GM21717 (cell line): Measurements from ENCODE around the gene DNMT3L.

Experiments used
- ATAC-seq: cut with Tn5 transposase; IDR thresholded peaks from one replicate; pipeline ENCODE4 v1.9.1; 2021; ENCODE audit warnings: mild to moderate bottlenecking, moderate library complexity; ENCODE audit not compliant: unreplicated experiment

The DNMT3L gene

GRCh38 chr21:44279354-44280260, 17.9 kb upstream of the DNMT3L start:
- ATAC-seq = no peak

DNA sequence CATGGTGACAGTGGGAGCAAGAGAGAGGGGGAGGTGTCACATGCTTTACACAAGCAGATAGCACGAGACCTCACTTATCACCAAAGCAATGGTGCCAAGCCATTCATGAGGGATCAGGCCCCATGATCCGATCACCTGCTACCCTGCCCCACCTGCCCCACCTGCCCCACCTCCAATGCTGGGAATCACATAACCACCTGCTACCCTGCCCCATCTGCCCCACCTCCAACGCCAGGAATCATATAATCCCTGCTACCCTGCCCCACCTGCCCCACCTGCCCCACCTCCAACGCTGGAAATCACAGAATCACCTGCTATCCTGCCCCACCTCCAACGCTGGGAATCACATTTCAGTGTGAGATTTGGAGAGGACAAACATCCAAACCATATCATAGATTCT, 13.3 kb upstream of the DNMT3L start:
- ATAC-seq = no peak

DNA sequence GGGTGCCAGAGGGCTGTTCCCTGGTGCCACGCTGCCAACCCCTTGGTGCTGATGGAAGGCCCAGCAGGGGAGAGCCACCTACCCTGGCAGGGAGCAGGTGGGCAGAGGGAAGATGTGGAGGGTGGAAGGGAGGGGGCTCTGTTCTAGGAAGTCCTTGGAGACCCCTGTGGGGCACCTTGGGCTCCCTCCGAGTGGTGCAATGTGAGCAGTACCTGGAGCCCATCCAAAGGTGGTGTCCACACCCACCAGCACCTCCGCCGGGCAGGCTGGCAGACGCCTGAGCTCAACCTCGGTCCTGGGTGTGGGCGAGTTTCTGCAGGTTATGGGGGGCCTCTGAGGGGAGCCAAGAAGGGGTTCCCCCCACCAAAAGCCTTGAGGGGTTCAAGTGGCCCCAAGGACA, 11.3 kb upstream of the DNMT3L start:
- ATAC-seq = no peak

GRCh38 chr21:44272284-44272858, 10.7 kb upstream of the DNMT3L start:
- no peak for ATAC-seq

- no peak for ATAC-seq
Observed at GRCh38 chr21:44271558-44272283, 10.0 kb upstream of the DNMT3L start.

DNA sequence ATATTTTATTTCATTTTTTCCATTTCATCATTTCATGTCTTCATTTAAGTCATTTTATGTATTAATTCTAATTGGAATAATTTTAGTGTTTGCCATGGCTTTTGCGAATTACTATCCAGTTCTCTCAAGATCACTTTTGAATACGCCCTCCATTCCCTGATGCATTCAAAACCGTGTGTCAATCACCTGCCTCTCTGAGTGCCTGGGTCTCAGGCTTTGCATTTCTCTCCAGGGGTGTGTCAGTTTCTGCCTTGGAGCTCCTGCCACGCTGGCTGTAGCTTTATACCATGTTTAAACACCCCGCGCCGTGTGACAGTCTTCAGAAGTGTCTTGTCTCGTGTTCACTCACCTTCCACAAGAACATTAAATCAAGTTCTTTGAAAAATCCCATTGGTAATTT, 7.4 kb upstream of the DNMT3L start:
- no peak for ATAC-seq

DNA sequence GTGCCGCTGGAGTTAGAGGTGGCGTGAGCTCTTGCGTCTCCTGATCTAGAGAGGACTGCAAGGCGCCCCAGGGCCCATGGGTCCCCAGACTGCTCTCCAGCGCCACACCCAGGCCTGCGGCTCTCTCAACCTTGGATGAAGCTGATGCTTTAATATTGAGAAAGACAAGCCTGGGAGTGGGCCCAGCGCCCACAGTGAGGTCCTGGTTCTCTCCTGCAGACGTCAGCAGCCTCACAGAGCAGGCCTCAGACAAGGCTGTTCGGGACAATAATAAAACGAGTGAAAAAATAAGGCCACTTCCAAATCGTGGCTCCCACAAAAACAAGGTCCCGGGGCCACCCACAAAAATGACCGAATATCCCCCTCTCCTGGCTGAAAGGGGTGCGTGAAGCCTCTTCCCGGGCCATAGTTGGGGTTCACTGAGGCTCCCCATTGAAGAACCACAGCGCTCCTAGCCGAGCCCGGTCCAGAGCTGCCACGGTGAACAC, 6.0 kb upstream of the DNMT3L start:
- ATAC-seq = no peak

DNA sequence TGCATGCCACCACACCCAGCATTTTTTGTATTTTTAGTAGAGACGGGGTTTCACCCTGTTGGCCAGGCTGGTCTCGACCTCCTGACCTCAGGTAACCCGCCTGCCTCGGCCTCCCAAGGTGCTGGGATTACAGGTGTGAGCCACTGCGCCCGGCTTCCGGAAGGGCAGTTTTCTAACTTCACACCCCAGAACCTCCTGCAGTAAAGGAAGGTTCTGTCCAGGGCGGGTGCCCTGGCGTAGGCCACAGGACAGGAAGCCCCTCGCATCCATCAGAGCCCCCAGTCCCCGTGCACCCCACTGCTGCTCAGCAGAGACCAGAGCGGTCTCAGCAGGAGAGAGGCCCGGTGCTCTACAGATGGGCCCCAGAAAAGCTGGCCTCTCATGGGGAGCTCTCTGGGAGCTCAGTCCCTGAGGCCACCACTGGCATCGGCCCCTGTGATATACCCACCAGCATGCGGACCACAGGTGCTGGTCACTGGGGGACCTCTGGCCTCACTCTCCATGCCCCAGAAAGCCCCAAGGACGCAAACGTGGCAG, 4.1 kb upstream of the DNMT3L start:
- no peak for ATAC-seq

- ATAC-seq = no peak
Observed at GRCh38 chr21:44263768-44264167, 2.1 kb upstream of the DNMT3L start.

- no peak for ATAC-seq
Observed at GRCh38 chr21:44263221-44263760, 1.6 kb upstream of the DNMT3L start.

DNA sequence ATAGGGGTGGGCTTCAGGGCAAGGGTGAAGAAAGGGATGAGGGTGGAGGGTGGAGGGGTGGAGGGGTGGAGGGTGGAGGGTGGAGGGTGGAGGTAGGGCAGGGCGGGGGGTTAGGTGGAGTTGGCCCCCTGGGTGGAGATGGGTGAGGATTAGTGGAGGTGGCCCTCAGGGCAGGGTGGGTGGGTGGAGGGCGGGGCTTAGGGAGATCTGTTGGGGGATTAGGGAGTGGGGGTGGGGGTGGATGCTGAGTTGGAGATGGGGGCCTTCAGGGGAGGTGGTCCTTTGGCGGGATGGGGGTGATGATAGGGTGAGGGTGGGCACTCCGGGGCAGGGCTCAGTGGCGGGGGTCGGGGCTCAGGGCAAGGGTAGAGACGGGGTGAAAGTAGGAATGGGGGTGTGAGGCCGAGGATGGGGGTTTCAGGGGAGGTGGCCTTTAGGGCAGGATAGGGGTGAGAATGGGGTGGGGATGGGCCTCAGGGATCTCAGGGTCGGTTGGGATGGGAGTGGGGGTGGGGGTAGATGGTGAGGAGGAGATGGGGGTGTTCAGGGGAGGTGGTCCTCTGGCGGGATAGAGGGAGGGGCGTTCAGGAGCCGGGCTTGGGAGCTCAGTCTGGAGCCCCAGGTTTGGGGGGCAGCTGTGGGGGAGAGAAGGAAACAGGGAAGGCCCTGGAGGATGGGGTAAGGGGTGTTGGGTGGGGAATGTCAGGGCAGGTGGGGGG, 800 bp upstream of the DNMT3L start:
- ATAC-seq = no peak

DNA sequence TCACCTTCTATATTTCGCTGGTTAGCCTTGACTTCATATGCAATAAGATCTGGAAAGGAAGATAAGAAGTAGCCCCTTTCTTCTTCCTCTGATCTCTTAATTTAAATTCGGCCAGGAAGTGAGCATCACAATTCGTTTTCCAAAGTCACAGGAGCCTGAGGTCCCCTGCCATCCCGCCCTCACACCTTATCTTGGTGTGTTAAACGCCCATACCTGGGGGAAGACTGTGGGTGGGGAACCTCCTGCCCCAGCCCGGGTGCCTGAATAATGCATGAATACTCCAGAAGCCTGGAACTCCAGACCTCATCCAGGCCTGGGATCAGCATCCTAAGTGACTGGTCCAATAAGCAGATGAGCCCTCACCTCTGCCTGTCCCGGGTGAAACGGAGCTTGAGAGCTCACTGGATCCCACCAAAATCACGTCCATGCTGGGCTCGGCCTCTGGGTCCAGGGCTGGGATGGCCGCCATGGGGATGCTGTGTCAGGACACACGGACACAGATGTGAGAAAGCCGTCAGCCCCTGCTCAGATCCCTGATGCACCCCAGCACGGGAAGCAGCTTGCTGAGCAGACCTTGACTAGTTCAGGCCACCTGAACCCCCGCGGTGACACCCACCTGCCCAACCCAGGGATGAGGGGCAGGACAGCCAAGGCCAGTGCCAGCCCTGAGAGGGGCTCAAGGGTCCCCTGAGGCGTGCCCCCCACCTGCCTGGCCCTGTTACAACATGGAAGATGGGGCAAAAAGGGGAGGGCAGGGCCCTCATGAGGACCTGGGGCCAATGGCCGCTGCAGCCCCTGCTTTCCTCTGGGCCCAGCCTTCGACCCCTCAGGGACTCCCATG, 686 bp downstream of the DNMT3L start:
- no peak for ATAC-seq

- no peak for ATAC-seq
Observed at GRCh38 chr21:44260066-44260465, 1.6 kb downstream of the DNMT3L start.

- ATAC-seq = no peak
Observed at GRCh38 chr21:44259082-44259705, 2.5 kb downstream of the DNMT3L start.

GRCh38 chr21:44258056-44258725, 3.5 kb downstream of the DNMT3L start:
- ATAC-seq = no peak

DNA sequence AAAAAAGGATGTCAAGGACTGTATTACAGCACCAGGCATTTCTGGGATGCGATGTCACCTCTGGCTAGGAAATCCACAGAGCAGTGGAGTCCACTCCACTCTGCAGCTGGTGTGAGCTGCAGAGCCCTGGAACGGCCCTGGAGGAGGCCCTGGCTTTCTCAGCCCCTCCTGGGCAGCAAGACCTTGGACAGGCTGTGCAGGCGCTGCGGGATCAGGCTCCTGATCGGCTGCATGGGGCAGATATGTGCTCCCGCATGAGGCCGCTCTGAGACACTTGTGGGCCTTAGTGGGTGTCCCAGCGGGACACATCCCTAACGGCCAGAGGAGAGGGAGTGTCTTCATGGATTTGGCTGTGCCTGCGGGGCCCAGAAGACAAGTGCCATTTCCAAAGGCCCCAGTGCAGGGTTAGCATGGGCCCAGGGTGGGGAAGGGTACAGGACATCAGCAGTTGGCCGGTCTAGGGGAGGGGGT, 6.2 kb downstream of the DNMT3L start:
- no peak for ATAC-seq

DNA sequence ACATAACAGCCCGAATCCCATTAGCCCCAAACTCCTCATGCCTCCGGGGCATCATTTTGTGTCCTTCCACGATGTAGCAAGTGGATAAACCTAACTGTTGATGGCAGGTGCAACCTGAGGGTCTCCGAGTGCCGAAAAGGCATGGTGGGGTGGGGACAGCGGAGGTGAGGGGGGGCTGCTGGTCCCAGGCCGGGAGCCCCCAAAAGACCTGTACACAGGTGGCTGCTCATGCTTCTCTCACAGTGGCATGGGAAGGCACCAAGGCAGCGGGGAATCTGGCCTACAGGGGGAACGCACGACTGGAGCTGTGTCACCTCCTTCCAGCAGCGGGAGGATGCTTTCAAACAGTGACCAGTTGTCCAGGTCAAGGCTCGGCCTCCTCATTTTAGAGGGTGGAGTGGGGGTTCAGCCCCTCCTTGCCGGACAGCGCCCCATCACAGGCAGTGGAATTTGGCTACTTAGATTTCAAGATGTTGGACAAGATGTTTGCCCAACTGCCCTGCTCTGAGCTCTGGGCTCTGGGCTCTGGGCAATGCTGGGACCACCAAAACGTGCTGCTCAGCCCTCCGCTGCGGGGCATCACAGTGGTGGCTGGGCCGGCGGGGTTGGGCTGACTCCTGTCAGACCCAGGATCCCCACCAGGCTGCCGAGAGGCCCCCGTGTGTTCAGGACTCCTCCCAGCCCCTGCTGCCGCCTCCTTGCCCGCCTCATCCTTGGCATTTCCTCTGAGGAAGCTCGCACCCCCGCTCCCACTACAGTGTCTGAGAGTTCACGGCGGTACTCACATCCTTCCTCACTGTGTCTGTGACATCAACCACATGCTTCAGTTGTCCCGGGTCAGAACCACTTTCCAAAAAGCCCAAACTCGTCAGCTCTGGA, 7.6 kb downstream of the DNMT3L start:
- no peak for ATAC-seq
